GM21576 (cell line): ENCODE measurements around the gene CKAP2.
"Not testable (repeated sequence)": the region's sequence is repeated elsewhere in the genome, so short reads cannot be mapped to it uniquely, and the experiment has no call there.

Experiments used
- ATAC-seq: cut with Tn5 transposase; IDR thresholded peaks from one replicate; pipeline ENCODE4 v1.9.1; 2021; ENCODE audit warnings: mild to moderate bottlenecking, moderate library complexity; ENCODE audit not compliant: unreplicated experiment

The CKAP2 gene, protein sequence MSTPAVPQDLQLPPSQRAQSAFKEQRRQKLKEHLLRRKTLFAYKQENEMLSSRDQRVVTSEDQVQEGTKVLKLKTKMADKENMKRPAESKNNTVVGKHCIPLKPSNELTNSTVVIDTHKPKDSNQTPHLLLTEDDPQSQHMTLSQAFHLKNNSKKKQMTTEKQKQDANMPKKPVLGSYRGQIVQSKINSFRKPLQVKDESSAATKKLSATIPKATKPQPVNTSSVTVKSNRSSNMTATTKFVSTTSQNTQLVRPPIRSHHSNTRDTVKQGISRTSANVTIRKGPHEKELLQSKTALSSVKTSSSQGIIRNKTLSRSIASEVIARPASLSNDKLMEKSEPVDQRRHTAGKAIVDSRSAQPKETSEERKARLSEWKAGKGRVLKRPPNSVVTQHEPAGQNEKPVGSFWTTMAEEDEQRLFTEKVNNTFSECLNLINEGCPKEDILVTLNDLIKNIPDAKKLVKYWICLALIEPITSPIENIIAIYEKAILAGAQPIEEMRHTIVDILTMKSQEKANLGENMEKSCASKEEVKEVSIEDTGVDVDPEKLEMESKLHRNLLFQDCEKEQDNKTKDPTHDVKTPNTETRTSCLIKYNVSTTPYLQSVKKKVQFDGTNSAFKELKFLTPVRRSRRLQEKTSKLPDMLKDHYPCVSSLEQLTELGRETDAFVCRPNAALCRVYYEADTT

DNA sequence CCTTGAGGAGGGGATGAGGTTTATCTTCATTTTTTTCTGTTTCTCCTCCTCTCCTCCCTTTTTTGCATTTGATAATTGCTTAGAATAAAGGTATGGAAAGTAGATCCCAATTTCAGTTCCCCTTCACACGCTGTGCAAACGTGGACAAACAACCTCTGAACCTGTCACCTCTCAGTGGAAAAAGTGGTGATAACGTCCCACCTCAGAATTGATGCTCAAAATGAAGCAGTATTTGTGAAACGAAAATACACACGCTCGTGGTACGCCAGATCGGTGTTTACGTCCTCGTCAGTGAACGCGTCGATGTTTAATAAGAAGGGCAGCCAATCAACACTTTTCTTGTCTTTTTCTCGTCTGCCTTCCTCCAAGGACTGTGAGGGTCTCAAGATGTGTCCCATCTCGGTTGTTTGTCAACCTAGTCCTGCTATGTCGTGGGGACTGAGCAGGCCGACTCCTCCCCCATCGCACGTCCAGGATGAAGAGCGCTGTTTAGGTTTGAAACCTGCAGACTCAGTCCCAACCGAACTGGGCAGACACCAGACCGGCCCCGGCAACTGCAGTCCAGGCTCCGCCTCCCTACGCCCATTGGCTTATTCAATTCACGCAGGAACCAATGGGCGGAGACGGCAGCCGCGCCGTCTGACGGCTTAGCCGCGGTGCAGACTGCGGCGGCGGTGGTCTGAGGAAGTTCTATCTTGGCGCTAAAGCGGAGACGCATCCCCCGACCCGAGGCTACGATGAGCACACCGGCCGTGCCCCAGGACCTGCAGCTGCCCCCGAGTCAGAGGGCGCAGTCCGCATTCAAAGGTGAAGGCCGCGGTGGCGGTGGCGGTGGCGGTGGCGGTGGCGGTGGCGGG lies at the start of gene CKAP2:
TSS of gene CKAP2 (plus strand) at position 659 of the 857 bp plus-strand sequence. CDS start at position 738, 79 bp downstream.
- ATAC-seq = peak; percentile 78

DNA sequence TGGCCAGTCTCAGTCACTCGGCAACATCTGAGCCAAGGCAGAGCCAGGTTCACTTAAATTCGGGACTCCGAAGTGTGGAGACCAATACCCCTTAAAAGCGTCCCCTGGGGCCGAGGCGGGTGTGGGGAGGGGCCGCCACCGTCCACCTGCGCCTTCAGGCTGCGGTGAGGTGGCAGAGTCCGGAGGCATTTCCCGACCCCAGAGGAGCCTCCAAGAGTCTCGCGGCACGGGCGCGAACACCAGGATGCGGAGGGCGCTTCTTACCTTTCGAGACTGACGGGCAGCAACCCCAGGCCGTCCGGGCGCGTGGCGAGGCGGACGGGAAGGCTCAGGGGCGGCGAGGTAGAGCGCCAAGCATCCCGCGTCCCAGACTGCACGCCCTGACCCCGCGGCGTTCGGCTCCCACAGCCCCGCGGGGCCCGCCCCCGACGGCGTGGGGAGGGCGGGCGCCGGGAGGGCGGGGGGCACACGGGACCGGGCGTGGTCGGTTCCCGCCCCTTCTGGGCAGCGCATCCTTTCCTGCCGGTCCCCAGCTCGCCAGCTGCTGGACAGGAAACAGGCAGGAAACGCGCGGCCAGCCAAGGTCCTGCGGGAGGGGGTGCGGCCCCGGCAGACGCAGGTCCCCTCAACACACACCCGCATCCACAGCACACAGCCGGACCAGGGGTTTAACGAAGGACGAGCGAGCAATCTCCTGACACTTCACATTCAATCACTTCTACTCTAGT lies 49.3 kb upstream of the CKAP2 start, which contains the start of gene THSD1:
TSS of gene THSD1 (minus strand) at position 406 of the 728 bp plus-strand sequence. CDS start 3,572 bp downstream, outside the sequence.
- peak; percentile 47 for ATAC-seq

DNA sequence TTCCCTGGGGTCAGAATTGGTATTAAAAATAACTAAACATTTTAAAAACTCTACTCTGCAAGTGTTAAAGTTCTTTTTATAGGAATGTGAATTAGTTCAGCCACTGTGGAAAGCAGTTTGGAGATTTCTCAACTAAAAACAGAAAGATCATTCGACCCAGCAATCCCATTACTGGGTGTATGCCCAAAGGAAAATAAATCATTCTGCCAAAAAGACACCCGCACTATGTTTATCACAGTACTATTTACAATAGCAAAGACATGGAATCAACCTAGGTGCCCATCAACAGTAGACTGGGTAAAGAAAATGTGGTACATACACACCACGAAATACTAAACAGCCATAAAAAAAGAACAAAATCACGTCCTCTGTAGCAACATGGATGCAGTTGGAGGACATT lies 48.6 kb upstream of the CKAP2 start:
- ATAC-seq = no peak

DNA sequence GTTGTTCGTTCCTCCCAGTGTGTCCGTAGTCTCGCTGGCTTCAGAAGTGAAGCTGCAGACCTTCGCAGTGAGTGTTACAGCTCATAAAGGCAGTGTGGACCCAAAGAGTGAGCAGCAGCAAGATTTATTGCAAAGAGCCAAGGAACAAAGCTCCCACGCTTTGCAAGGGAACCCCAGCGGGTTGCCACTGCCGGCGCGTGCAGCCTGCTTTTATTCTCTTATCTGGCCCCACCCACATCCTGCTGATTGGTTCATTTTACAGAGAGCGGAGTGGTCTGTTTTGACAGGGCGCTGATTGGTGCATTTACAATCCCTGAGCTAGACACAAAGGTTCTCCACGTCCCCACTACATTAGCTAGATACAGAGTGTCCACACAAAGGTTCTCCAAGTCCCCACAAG lies 47.8 kb upstream of the CKAP2 start:
- ATAC-seq = not testable (repeated sequence)

DNA sequence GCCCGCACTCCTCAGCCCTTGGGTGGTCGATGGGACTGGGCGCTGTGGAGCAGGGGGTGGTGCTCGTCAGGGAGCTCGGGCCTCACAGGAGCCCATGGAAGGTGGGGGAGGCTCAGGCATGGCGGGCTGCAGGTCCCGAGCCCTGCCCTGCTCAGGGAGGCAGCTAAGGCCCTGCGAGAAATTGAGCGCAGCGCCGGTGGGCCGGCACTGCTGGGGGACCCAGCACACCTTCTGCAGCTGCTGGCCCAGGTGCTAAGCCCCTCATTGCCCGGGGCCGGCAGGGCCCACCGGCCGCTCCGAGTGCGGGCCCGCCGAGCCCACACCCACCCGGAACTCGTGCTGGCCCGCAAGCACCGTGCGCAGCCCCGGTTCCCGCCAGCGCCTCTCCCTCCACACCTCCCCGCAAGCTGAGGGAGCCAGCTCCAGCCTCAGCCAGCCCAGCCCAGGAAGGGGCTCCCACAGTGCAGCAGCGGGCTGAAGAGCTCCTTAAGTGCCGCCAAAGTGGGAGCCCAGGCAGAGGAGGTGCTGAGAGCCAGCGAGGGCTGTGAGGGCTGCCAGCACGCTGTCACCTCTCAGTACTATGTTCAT lies 47.1 kb upstream of the CKAP2 start:
- ATAC-seq = not testable (repeated sequence)

DNA sequence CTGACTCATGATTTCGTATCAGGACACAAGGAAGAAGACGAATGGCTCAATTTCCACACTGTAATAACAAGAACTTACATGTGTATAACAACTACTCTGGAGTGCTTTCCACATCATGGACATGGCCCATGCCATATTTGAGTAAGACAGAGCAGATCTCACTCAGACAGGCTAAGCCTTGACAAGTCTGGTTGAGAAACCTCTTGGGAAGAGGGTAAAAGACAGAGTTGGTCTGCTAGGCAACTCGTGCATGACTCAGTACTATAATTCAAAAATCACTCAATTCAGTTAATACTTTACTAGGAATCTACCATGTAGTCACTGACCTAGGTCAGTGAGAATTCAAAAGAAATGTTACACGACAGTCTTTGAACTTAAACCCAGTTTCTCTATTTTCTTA lies 43.6 kb upstream of the CKAP2 start:
- ATAC-seq = no peak

DNA sequence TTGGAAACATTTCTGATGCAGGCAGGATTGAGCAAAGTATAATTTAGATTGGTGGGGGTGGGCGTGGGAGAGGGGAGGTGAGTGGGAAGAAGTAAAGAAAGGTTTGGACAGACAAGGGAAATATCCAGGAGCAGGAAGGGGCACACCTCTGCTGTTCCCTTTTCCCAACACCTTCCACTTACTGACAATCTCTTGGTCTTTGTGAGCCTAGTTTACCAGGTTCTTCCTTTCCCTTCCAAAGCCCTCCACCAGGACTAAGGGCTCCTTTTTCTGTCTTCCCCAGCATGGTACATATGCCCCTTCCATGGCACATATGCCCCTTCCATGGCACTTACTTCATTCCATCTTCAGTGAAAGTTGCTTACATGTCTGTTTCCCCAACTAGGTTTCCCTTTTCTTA lies 43.1 kb upstream of the CKAP2 start:
- no peak for ATAC-seq

DNA sequence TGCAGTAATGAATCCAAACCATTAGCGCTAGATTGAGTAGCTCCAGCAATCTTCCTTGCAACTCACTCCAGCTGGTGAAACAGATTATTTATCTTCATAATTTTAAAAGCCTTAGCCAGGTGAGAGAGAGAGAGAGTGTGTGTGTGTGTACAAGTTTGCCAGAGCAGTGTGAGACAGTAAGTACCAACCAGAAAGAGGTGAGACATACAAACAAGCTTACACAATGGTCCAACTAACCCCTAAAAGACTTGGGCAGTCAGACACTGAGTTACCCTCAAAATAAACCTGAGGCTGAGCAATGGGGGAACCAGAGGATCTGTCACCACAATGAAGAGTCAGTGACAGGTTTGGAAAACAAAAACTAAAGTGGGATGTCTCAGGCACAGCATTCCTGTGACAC lies 41.2 kb upstream of the CKAP2 start:
- ATAC-seq = no peak

DNA sequence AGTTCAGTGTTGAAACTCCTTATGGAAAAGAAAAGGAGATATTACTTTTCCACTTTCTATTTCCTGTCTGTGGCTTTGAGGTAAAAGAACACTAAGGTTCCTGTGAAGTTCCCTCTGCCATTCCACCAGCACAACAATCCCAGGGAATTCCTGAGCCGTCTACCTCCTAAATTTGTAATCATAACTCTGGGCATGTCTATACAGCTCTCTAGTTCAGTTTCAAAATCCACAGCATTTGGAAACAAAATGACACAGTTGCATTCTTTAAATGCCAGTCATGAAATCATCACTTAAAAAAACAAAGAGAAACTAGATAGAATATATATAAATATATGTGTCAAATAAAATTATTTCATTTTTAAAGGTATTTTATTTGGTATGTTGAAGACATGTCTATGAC lies 40.3 kb upstream of the CKAP2 start:
- no peak for ATAC-seq

DNA sequence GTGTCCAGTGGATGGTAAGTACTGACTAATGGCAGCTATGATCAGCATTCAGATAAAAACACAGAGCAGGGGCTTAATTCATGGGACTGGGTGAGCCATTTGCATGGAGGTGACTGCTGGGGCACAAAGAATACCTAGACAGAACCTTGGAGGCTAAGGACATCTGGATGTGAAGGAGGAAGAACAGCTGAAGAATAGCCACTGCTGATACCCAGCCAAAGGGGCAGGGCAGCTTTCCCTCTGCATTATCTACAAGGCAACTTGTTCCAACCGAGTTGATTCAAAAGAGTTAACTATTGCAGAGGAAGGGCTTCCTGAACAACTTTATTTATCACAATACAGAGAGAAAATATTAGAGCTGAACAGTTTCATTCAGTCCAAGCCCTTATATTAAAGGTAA lies 36.2 kb upstream of the CKAP2 start:
- ATAC-seq = no peak

DNA sequence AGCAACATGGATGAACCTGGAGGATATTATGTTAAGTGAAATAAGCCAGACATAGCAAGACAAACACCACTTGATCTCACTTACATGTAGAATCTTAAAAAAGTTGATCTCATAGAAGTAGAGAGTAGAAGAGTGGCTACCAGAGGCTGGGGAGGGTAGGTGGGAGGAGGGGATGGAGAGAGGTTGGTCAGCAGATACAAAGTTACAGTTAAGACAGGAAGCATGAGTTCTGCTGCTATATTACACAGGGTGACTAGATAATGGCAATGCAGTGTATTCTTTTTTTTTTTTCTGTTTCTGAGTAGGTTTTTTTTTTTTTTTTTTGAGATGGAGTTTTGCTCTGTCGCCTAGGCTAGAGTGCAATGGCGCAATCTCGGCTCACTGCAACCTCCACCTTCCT lies 34.1 kb upstream of the CKAP2 start:
- no peak for ATAC-seq

DNA sequence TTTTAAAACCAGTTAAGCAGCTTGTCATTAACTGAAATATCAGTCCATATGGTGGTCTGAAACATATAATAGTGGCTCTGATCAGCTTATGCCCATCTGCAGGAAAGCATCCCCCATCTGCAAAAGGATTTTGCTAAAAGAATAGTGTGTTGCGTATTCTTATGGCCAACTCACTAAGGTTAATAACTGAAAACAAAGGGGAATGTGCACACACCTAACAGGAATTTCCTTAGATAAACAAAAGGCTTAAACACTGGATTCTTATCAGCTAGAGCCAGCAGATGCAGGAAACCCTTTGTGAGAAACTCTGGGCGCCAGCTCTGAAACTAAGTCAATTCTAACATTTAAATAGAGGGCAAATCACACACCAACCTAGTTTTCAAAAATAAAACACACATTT lies 27.0 kb upstream of the CKAP2 start:
- ATAC-seq = no peak

DNA sequence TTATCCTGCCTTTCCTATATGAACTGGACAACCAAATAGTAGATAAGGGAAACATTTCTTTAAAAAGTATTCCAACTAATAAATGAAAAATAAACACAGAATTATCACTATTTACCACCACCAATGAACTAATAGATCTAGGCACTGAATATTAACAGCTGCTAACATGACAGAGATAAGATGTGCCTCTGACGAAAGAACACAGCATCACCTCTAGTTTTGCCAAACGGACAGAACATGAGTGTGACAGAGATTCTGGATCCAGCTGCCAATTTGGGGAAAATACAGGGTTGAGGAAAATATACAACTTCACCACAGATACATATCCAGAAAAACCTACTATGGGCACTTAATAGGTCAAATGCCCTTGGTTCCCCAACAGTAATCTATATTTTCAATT lies 22.8 kb upstream of the CKAP2 start:
- no peak for ATAC-seq

DNA sequence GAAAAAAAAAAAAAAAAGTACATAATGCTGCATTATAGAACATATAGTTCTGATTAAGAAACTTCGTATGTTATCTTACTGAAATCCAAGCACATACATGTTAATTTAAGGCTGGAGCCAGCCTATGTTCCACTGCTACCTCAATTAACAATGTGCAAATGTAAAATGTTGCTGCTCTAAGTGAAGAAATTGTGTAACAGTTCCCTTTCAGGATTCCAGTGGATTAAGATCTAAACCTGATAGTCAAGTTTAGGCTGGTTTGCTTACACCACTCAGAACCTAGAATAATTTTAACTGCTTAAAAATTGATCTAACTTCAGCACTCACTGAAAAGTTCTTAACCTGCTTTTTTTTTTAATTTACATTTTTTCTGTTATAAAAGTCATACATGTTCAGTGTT lies 9.0 kb upstream of the CKAP2 start:
- ATAC-seq = no peak

DNA sequence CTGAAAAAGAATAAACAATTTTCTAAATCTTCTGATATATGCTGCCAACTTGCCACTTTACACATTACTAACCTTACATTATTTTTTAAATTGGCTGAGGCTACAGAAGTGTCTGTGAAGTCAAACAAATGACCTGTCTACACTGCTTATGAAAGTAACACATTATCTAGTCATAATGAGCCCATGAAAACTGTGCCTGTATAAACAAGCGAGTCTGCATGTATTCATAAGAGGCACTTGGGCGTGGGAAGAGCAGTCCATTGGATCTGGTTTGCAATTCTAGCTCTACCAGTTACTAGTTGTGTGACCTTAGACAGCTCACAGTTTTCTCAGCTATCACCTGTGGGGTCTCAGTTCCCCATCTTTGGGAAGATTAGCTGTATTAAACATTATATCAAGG lies 7.9 kb upstream of the CKAP2 start:
- ATAC-seq = no peak

DNA sequence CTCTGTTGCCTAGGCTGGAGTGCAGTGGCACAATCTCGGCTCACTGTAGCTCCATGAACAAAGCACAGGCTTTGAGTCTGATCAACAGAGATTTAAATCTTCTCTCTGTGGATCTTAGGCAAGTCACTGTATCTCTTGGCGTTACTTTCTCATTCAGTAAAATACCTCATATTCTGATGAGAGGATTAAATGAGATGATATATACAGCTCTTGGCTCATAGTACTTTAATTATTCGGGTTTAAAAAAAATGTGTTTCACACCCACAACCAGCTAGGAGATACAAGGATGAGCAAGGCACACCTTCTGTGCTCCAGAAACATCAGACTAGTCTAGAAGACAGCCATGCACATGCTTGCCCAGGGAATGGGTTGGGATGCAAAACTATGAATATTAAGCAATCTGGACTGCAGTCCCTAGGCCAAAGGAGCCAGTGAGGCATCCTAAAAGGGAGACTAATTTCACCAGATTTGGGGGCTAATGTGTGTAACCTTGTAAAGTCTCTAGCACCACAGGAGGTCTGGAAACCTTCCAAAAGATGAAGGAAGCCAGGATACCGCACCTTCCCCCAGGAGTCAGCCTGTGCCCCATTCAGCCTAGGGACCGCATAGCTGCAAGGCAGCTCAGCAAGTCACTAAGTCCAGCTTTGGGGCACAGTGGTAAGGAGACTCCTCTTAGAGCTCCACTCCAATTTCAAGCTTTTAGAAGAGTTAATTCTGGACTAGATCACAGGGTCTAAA lies 7.3 kb upstream of the CKAP2 start:
- no peak for ATAC-seq

DNA sequence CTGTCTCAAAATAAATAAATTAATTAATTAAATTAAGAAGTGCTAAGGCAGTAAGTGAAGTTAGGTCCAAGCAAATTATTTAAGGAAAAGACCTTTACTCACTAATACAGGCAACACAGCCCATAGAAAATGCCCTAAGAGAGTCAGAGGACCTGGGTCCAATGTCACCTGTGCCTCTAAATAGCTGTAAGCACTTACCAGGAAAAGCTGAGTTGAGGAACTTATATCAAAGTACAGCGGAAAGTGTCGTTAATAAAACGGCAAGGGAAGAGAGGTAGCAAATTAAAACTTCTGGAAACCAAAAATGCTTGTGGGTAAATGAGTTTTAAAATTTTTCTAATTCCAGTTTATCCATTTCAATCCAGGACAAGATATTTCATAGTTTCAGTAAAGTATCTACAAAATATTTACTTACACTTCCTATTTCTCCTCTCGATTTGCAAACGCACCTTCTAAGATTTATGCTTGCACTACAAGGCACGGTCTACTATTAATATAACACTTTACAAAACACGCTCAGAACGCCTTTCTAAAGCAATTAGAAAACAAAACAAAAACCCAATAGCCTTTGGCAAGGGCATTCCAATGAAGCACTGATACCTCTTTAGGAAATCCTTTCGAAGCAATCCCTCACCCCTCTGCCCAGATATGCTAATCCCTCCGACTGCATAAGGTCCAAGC lies 5.8 kb upstream of the CKAP2 start:
- peak; percentile 0 for ATAC-seq

DNA sequence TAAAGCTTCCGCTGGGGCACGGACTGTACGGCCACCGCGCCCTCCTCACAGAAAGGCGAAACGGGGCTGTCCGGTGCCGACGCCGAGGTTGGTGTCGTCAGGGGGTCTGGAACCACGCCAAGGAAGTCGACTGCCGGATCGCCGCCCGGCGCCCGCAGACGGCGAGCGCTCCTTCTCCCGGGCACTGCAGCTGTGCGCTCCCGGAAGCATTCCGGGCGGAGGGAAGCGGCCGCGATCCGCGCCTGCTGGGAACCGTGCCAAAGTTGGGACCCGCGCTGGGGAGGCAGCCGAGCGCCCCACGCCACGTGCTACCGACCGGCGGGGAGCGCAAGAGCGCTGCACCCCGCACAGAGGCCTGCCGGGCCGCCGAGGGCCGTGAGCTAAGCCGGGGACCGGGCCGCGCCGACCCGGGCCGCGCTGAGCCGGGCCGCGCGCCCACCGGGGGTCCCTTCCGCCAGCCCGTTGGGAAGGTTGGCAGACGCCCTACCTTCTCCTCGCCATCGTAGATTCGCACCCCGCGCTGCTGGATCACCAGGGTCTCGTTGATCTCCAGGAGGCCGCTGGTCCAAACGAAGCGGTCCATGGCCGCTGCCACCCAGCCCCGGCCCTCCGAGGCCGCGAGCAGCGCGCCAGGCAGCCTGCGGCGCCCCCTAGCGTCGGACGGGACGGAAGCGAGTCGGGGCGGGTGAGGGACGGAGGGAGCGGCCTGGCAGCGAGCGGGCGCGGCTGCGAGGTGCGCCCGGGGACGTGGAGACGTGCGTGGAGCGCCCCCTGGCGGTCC lies 5.1 kb upstream of the CKAP2 start, which contains the start of gene VPS36:
TSS of gene VPS36 (minus strand) at position 623 of the 781 bp plus-strand sequence. CDS start at position 583, 40 bp downstream.
- peak; percentile 54 for ATAC-seq
